HG03108 (cell line): ENCODE measurements around the gene SLC18B1.

Source experiments
- ATAC-seq: cut with Tn5 transposase; IDR thresholded peaks from one replicate; pipeline ENCODE4 v1.9.1; 2021; ENCODE audit warnings: moderate library complexity; ENCODE audit not compliant: unreplicated experiment

The SLC18B1 gene

GRCh38 chr6:132748446-132748845, 50.0 kb downstream of the SLC18B1 start:
- no peak for ATAC-seq

GRCh38 chr6:132746048-132746447, 52.4 kb downstream of the SLC18B1 start:
- no peak for ATAC-seq

- ATAC-seq, result no peak
These were observed 55.9 kb downstream of the SLC18B1 start for GRCh38 chr6:132742495-132742894.

GRCh38 chr6:132741281-132741680, 57.2 kb downstream of the SLC18B1 start:
- no peak for ATAC-seq

- ATAC-seq, result no peak
These were observed 62.2 kb downstream of the SLC18B1 start for GRCh38 chr6:132736239-132736638.

- no peak for ATAC-seq
These were observed 63.7 kb downstream of the SLC18B1 start for GRCh38 chr6:132734694-132735236.

GRCh38 chr6:132733814-132734213, 64.6 kb downstream of the SLC18B1 start:
- no peak for ATAC-seq

- ATAC-seq, result no peak
These were observed 65.2 kb downstream of the SLC18B1 start for GRCh38 chr6:132733283-132733682.

GRCh38 chr6:132731086-132731485, 67.4 kb downstream of the SLC18B1 start:
- ATAC-seq, result no peak

- no peak for ATAC-seq
These were observed 67.9 kb downstream of the SLC18B1 start for GRCh38 chr6:132730560-132730959.

- no peak for ATAC-seq
These were observed 69.8 kb downstream of the SLC18B1 start for GRCh38 chr6:132728616-132729015.

- no peak for ATAC-seq
These were observed 71.8 kb downstream of the SLC18B1 start for GRCh38 chr6:132726608-132726975.

- peak; percentile 85 for ATAC-seq
These were observed 72.4 kb downstream of the SLC18B1 start for GRCh38 chr6:132725947-132726607.

GRCh38 chr6:132725471-132725870, 73.0 kb downstream of the SLC18B1 start:
- ATAC-seq, result peak; percentile 13

GRCh38 chr6:132719736-132720448, 78.5 kb downstream of the SLC18B1 start:
- ATAC-seq, result no peak
